Trophoblast cell (in vitro differentiated cells and primary cell): ENCODE measurements around the gene CFAP58.

Experiments used
- DNase-seq, 2 donors: peaks; one replicate each; pipeline ENCODE4 v3.0.0-alpha.2; 2016
- H2AFZ ChIP-seq: 2 replicates; pipeline ENCODE4 v1.6.1; 2013; ENCODE audit warnings: low read length, moderate library complexity, mild to moderate bottlenecking; ENCODE audit not compliant: insufficient read depth, poor library complexity
- H2AK5ac ChIP-seq: 2 replicates; pipeline ENCODE4 v1.6.1; 2013; ENCODE audit warnings: mild to moderate bottlenecking, low read length
- H2BK120ac ChIP-seq: 2 replicates; pipeline ENCODE4 v1.6.1; 2013; ENCODE audit warnings: low read length, mild to moderate bottlenecking, moderate library complexity; ENCODE audit not compliant: insufficient read depth, poor library complexity
- H2BK12ac ChIP-seq: 2 replicates; pipeline ENCODE4 v1.6.1; 2013; ENCODE audit warnings: mild to moderate bottlenecking, low read length, moderate library complexity
- H2BK5ac ChIP-seq: 2 replicates; pipeline ENCODE4 v1.6.1; 2013; ENCODE audit warnings: low read length, low read depth, moderate library complexity, mild to moderate bottlenecking; ENCODE audit not compliant: poor library complexity
- H3K14ac ChIP-seq: 2 replicates; pipeline ENCODE4 v1.6.1; 2013; ENCODE audit warnings: mild to moderate bottlenecking, low read length
- H3K18ac ChIP-seq: 2 replicates; pipeline ENCODE4 v1.6.1; 2013; ENCODE audit warnings: mild to moderate bottlenecking, low read length
- H3K23ac ChIP-seq: 2 replicates; pipeline ENCODE4 v1.6.1; 2013; ENCODE audit warnings: low read length
- H3K27ac ChIP-seq: 2 replicates; pipeline ENCODE4 v1.5.1; 2013; ENCODE audit warnings: low read depth, mild to moderate bottlenecking, inconsistent platforms, low read length, moderate library complexity
- H3K27me3 ChIP-seq: 2 replicates; pipeline ENCODE4 v1.6.1; 2013; ENCODE audit warnings: inconsistent platforms, mild to moderate bottlenecking, low read length, moderate library complexity; ENCODE audit not compliant: insufficient read depth
- H3K36me3 ChIP-seq, 2 experiments: 1 replicate in 1 of 2; 2 replicates in 1 of 2; pipeline ENCODE4 v1.6.1; 2013; ENCODE audit warnings: low read length in 2 of 2, mild to moderate bottlenecking in 2 of 2, moderate library complexity in 1 of 2; ENCODE audit not compliant: insufficient read depth in 2 of 2, control insufficient read depth in 1 of 2
- H3K4ac ChIP-seq: 2 replicates; pipeline ENCODE4 v1.6.1; 2013; ENCODE audit warnings: low read depth, mild to moderate bottlenecking, low read length, moderate library complexity
- H3K4me1 ChIP-seq, 2 experiments: 1 replicate in 1 of 2; 2 replicates in 1 of 2; pipeline ENCODE4 v1.6.1; 2013; ENCODE audit warnings: low read length in 2 of 2, mild to moderate bottlenecking in 2 of 2, moderate library complexity in 1 of 2; ENCODE audit not compliant: insufficient read depth in 2 of 2, control insufficient read depth in 1 of 2
- H3K4me2 ChIP-seq: 2 replicates; pipeline ENCODE4 v1.6.1; 2013; ENCODE audit warnings: inconsistent platforms, mild to moderate bottlenecking, low read length, moderate library complexity
- H3K4me3 ChIP-seq: 2 replicates; pipeline ENCODE4 v1.5.1; 2013; ENCODE audit warnings: mild to moderate bottlenecking, low read depth, low read length, inconsistent platforms
- H3K79me1 ChIP-seq: one replicate; pipeline ENCODE4 v1.6.1; 2013; ENCODE audit warnings: low read length
- H3K79me2 ChIP-seq: 2 replicates; pipeline ENCODE4 v1.6.1; 2013; ENCODE audit warnings: low read length, mild to moderate bottlenecking; ENCODE audit not compliant: control insufficient read depth, insufficient read depth, poor library complexity
- H3K9ac ChIP-seq: 2 replicates; pipeline ENCODE4 v1.6.1; 2013; ENCODE audit warnings: mild to moderate bottlenecking, low read length
- H3K9me3 ChIP-seq: 2 replicates; pipeline ENCODE4 v1.6.1; 2013; ENCODE audit warnings: low read depth, mild to moderate bottlenecking, control low read depth, inconsistent platforms, low read length; ENCODE audit not compliant: insufficient read depth
- H4K12ac ChIP-seq: 2 replicates; pipeline ENCODE4 v1.6.1; 2013; ENCODE audit warnings: low read depth, mild to moderate bottlenecking, low read length, moderate library complexity
- H4K8ac ChIP-seq: 2 replicates; pipeline ENCODE4 v1.6.1; 2013; ENCODE audit warnings: low read depth, mild to moderate bottlenecking, low read length, moderate library complexity
- H4K91ac ChIP-seq: one replicate; pipeline ENCODE4 v1.6.1; 2013; ENCODE audit warnings: low read depth, mild to moderate bottlenecking, low read length, moderate library complexity
- WGBS: extraction: QIAGEN DNeasy Blood & Tissue Kit; methylation state at CpG from one replicate; pipeline ENCODE4 v1.1.7; 2013; ENCODE audit warnings: missing lambda C conversion rate; ENCODE audit not compliant: insufficient read length, insufficient coverage; ENCODE audit errors: extremely low coverage; 5-methylcytosine and 5-hydroxymethylcytosine counted together

CFAP58 gene

DNA sequence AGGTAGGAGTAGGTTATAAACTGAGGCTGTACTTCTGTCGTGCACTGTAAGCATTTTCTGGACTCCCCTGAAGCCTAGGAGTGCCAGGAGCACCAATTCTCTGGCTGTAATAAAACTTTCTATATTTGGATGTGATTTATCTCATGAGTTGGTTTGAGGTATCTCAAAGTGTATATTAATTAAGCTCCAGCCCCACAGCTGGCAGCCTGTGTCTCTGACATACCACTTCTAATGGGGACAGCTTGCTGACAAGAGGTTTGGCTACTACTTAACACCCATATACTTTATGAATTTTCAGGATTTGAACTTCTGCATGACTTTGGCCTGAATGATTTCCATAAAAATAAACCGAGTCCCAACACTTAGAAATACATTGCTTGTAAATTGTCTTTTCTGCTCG lies 35.2 kb downstream of the CFAP58 start:
- Histone ChIP-seq H3K9ac (no peak overlapping the region), H3K4me2 (no peak overlapping the region), H3K79me2 (no peaks in the 10 kb centered on the region), H3K36me3 (no peaks in the 10 kb centered on the region), H4K12ac (no peak overlapping the region), H3K27me3 (no peaks in the 10 kb centered on the region), H4K8ac (no peak overlapping the region), H2BK12ac (no peak overlapping the region), H2BK5ac (no peak overlapping the region), H3K23ac (no peak overlapping the region), H3K18ac (no peak overlapping the region), H3K14ac (no peak overlapping the region), H3K4me3 (no peak overlapping the region), H3K4ac (no peak overlapping the region), H3K9me3 (no peaks in the 10 kb centered on the region), H3K79me1 (no peaks in the 10 kb centered on the region), H2AFZ (no peak overlapping the region), H4K91ac (no peak overlapping the region), H3K27ac (no peak overlapping the region), H2BK120ac (no peak overlapping the region), H2AK5ac (no peak overlapping the region), H3K4me1 (peaks cover 0 to 5% of the 10 kb centered on the region in 2 experiments)
- no peak for DNase-seq
- no CpG with 5 or more reads among the region's 3 CpGs for WGBS

- no peak overlapping the region for H3K9ac ChIP-seq
- H3K79me1 ChIP-seq = no peaks in the 10 kb centered on the region
- no peak overlapping the region for H4K8ac ChIP-seq
- H3K79me2 ChIP-seq = no peaks in the 10 kb centered on the region
- WGBS = no CpG with 5 or more reads among the region's 8 CpGs
- H2BK120ac ChIP-seq = no peak overlapping the region
- H2BK12ac ChIP-seq = no peak overlapping the region
- peaks cover 0 to 5% of the 10 kb centered on the region in 2 experiments for H3K4me1 ChIP-seq
- H3K27me3 ChIP-seq = no peaks in the 10 kb centered on the region
- H3K4me3 ChIP-seq = no peak overlapping the region
- no peak overlapping the region for H3K27ac ChIP-seq
- no peak overlapping the region for H2AK5ac ChIP-seq
- H2BK5ac ChIP-seq = no peak overlapping the region
- no peak overlapping the region for H3K23ac ChIP-seq
- peak; percentile 66 to 90 for DNase-seq
- no peak overlapping the region for H4K12ac ChIP-seq
- no peaks in the 10 kb centered on the region for H3K9me3 ChIP-seq
- H3K36me3 ChIP-seq = no peaks in the 10 kb centered on the region
- H3K4ac ChIP-seq = no peak overlapping the region
- H2AFZ ChIP-seq = no peak overlapping the region
- H3K4me2 ChIP-seq = no peak overlapping the region
- H3K14ac ChIP-seq = no peak overlapping the region
- no peak overlapping the region for H4K91ac ChIP-seq
- no peak overlapping the region for H3K18ac ChIP-seq
Observed at GRCh38 chr10:104391150-104391968, 37.7 kb downstream of the CFAP58 start.

DNA sequence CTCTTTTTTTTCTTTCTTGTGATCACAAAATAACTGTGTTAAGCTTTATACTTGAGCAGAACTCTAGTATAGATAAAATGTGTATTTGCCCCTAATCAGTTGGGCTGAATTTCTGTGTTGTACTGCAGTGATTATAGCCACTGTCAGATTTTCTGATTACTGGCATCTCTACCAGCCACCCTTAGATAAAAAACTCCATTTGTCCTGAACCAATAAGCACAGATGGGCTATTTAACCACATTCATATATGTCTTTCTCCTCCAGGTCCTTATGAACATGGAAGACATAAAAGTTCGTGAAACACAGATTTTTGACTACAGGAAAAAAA lies 38.3 kb downstream of the CFAP58 start:
- Histone ChIP-seq H3K4me3 (no peak overlapping the region), H2BK120ac (no peak overlapping the region), H4K8ac (no peak overlapping the region), H2AFZ (no peak overlapping the region), H3K9me3 (no peaks in the 10 kb centered on the region), H3K9ac (no peak overlapping the region), H4K12ac (no peak overlapping the region), H3K18ac (no peak overlapping the region), H3K4ac (no peak overlapping the region), H3K4me2 (no peak overlapping the region), H2BK12ac (no peak overlapping the region), H3K27me3 (no peaks in the 10 kb centered on the region), H3K4me1 (peaks cover 0 to 5% of the 10 kb centered on the region in 2 experiments), H3K14ac (no peak overlapping the region), H3K36me3 (no peaks in the 10 kb centered on the region), H2BK5ac (no peak overlapping the region), H2AK5ac (no peak overlapping the region), H4K91ac (no peak overlapping the region), H3K23ac (no peak overlapping the region), H3K79me2 (no peaks in the 10 kb centered on the region), H3K27ac (no peak overlapping the region), H3K79me1 (no peaks in the 10 kb centered on the region)
- DNase-seq = no peak
- WGBS = no CpG with 5 or more reads among the region's 1 CpG

DNA sequence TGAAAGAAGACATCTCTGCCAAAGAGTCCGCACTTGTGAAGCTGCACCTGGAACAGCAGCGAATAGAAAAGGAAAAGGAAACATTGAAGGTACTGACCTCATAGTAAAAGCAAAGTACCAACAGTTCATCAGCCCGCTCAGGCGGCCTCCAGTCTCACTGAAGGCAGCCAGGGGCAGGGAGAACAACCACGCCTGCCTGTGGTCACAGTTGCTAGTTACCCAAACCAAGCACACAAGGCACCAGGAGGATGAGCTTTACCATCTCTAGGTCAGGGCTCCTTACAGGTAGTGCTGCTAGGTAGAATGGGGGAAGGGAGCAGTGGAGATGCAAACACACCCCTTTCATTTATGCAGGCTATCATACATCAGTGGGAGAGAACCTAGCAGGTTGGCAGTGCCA lies 39.8 kb downstream of the CFAP58 start:
- H3K9ac ChIP-seq = peak overlapping the region; percentile 0
- no peak overlapping the region for H2AK5ac ChIP-seq
- H2BK120ac ChIP-seq = no peak overlapping the region
- H3K18ac ChIP-seq = no peak overlapping the region
- H2BK12ac ChIP-seq = no peak overlapping the region
- H3K4ac ChIP-seq = no peak overlapping the region
- H3K4me1 ChIP-seq = peaks cover 0 to 5% of the 10 kb centered on the region in 2 experiments
- H4K91ac ChIP-seq = no peak overlapping the region
- H3K4me3 ChIP-seq = no peak overlapping the region
- H3K36me3 ChIP-seq = no peaks in the 10 kb centered on the region
- no peak overlapping the region for H3K27ac ChIP-seq
- WGBS = no CpG with 5 or more reads among the region's 5 CpGs
- H4K12ac ChIP-seq = no peak overlapping the region
- H3K79me2 ChIP-seq = no peaks in the 10 kb centered on the region
- DNase-seq = no peak
- H3K9me3 ChIP-seq = no peaks in the 10 kb centered on the region
- H3K23ac ChIP-seq = peak overlapping the region; percentile 93
- no peak overlapping the region for H3K4me2 ChIP-seq
- no peaks in the 10 kb centered on the region for H3K27me3 ChIP-seq
- H2BK5ac ChIP-seq = no peak overlapping the region
- no peak overlapping the region for H4K8ac ChIP-seq
- no peaks in the 10 kb centered on the region for H3K79me1 ChIP-seq
- no peak overlapping the region for H3K14ac ChIP-seq
- H2AFZ ChIP-seq = no peak overlapping the region
